ENCODE data around the gene CHSY1. TPM values are rescaled to one million over a fixed set of nuclear protein-coding genes. Genes with fewer than 3 reads are reported as not detected.

The CHSY1 gene
- total RNA-seq, 3 donors from 2014 or later: 7.7 to 15.5 (median 12.6) TPM

GRCh38 chr15:101201411-101202174, 50.3 kb downstream of the CHSY1 start:
- peaks cover 20% of the 10 kb centered on the region for H3K4me1 ChIP-seq (ENCODE audit: low read depth)

GRCh38 chr15:101200181-101200580, 51.7 kb downstream of the CHSY1 start:
- intact Hi-C loops (cut with DNase I, micrococcal nuclease): no loop called here
- no peak for ATAC-seq
- H3K4me1 ChIP-seq (ENCODE audit: low read depth): peaks cover 17% of the 10 kb centered on the region
- DNase-seq: no peak
- no peak overlapping the region for H3K4me3 ChIP-seq
- no peaks in the 10 kb centered on the region for H3K36me3 ChIP-seq (ENCODE audit: low read depth)
- TF ChIP-seq CTCF (IDR thresholded peaks at IDR 0.05): no peak
- no peaks in the 10 kb centered on the region for H3K9me3 ChIP-seq

More at GRCh38 chr15:101201411-101202174, 50.3 kb downstream of the CHSY1 start:
- Histone ChIP-seq H3K9me3 (no peaks in the 10 kb centered on the region), H3K4me3 (no peak overlapping the region), H3K36me3 (ENCODE audit: low read depth) (no peaks in the 10 kb centered on the region)
- DNase-seq: peak; percentile 62 to 86 (median 66)
- intact Hi-C loops (cut with DNase I, micrococcal nuclease): no loop called here
- peak; percentile 80 for ATAC-seq
- no peak for TF ChIP-seq CTCF (IDR thresholded peaks at IDR 0.05)

DNA sequence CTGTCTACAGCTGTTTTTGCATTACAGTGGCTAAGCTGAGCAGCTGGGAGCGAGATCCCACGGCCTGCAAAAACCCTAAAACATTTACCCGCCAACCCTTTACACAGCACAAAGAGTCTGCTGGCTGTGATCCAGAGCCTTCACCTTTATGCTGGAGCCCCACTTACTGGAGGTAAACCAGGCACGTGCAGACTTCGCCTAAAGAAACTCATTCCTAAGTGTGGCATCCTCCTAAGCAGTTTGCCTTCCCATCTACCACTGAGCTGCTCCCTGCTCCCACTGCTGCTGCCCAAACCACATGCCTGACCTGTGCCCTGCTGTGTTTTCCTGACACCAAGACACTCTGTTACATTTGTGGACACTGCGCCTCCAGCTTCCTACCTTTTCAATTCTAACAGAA, 53.0 kb downstream of the CHSY1 start:
- intact Hi-C loops (cut with DNase I, micrococcal nuclease): no loop called here
- H3K36me3 ChIP-seq (ENCODE audit: low read depth): no peaks in the 10 kb centered on the region
- H3K4me1 ChIP-seq (ENCODE audit: low read depth): peaks cover 13% of the 10 kb centered on the region
- ATAC-seq: no peak
- no peak overlapping the region for H3K4me3 ChIP-seq
- TF ChIP-seq CTCF (IDR thresholded peaks at IDR 0.05): no peak
- H3K9me3 ChIP-seq: no peaks in the 10 kb centered on the region
- no peak for DNase-seq

DNA sequence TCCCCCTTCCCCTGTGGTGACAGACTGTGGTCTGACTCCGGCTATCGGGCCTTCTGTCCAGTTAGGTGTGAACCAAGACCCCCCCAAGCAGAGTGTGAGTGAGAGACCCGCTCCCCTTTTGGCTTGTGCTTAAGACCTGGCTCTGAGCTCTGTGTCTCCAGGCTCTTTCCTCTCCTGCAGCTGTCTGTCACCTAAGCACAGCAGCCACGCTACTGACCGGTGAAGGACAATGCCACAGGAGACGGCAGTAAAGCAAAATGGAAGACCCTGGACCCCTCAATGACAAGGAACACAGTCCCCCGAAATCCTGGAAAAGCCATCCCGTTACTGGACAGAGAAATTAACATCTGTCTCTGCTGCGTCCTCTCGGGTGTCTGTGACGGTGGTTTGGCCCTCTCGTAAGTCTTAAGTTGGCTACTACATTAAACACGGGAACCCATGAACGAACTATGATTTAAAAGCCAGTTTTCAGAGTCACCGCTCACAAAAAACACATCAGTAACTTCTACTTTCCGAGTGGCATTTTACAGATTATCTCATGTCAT, 53.7 kb downstream of the CHSY1 start:
- Histone ChIP-seq H3K4me1 (ENCODE audit: low read depth) (peaks cover 15% of the 10 kb centered on the region), H3K4me3 (no peak overlapping the region), H3K9me3 (no peaks in the 10 kb centered on the region), H3K36me3 (ENCODE audit: low read depth) (no peaks in the 10 kb centered on the region)
- TF ChIP-seq CTCF (IDR thresholded peaks at IDR 0.05): no peak
- no peak for ATAC-seq
- intact Hi-C loops (cut with DNase I, micrococcal nuclease): no loop called here
- no peak for DNase-seq

DNA sequence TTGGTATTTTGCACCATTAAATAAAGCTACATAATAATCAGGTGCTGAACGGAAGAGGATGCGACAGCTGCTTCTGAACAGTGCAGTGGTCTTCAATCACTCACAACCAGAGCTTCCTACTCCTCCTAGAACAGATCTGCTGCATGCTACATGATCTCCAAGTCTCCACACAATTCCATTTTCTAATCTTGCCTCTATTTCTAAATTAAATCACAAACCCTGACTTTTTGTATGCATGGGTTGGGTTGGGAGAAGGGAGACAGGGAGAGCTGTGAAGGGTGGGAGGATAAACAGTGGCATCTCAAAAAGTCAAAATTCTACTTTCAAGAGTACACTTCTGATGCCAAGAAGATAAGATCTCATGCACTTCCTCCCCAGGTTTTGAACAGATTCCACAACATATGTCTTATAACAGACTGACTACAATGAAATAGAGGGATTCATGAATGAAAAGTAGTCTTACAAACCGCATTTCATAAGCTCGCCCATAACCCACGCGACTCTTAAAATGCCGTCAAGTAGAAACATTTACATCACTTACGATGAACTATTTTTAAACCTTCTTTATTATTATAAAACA, 57.2 kb downstream of the CHSY1 start:
- no peak for ATAC-seq
- intact Hi-C loops (cut with DNase I, micrococcal nuclease): no loop called here
- TF ChIP-seq CTCF (IDR thresholded peaks at IDR 0.05): no peak

More for the DNA sequence above, 57.2 kb downstream of the CHSY1 start:
- H3K9me3 ChIP-seq: no peaks in the 10 kb centered on the region
- no peaks in the 10 kb centered on the region for H3K36me3 ChIP-seq (ENCODE audit: low read depth)
- H3K4me3 ChIP-seq: no peak overlapping the region
- peaks cover 9% of the 10 kb centered on the region for H3K4me1 ChIP-seq (ENCODE audit: low read depth)
- no peak for DNase-seq
